Stimulated activated CD8-positive, alpha-beta memory T cell treated with anti-CD3 and anti-CD28 coated beads, Interleukin-4, amount 100 ng/mL, for 24 hours (primary cell): ENCODE measurements around the gene TENT4A.

Experiments
- DNase-seq: peaks from one replicate; pipeline ENCODE4 v3.0.0-alpha.2; 2020; ENCODE audit warnings: low read depth

Gene TENT4A

GRCh38 chr5:6733411-6734242, 20.4 kb downstream of the TENT4A start:
- DNase-seq = no peak

DNA sequence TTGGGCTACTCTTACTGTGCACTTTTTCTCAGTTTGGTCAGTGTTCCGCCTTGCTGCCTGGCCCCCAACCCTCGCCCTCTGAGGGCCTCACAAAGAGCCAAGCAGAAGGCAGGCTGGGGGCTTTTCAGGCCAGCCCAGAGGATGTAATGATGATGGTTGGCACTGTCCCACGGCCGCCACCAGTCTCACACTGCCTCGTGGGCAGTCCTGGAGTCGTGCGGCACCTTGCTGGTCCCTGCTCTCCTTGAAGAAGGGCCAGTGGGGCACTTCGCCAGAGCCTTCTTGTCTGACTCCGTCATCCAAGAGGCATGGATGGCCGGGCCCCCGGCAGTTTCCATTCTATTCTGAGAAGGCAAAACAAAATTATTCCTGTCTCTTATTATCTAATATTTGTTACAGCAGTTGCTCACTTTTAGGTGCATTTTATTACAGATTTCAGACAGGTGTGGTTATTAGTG, 21.0 kb downstream of the TENT4A start:
- DNase-seq = no peak

DNA sequence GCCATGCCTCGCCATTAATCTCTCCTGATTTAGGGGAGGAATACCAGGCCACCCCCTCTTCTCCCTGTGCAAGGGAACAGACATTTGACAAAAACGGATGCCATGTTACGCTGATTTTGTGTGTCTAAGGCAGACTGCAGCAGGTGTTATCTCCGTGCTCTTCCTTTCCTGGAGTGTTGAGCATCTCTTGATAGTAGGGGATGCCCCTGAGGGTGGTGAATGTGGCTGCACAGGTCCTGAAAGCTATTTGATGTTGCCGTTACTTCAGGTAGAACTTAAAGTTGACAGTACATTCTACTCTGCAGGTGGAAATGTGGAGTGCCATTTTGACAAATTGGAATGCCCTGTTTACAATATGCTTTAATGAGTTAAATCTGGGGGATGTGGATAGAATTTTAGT, 21.5 kb downstream of the TENT4A start:
- no peak for DNase-seq

- no peak for DNase-seq
These were observed 22.9 kb downstream of the TENT4A start for GRCh38 chr5:6736106-6736505.

- no peak for DNase-seq
These were observed 23.4 kb downstream of the TENT4A start for GRCh38 chr5:6736524-6737042.

- no peak for DNase-seq
These were observed 24.1 kb downstream of the TENT4A start for GRCh38 chr5:6737043-6737941.

- no peak for DNase-seq
These were observed 26.4 kb downstream of the TENT4A start for GRCh38 chr5:6739603-6740002.

DNA sequence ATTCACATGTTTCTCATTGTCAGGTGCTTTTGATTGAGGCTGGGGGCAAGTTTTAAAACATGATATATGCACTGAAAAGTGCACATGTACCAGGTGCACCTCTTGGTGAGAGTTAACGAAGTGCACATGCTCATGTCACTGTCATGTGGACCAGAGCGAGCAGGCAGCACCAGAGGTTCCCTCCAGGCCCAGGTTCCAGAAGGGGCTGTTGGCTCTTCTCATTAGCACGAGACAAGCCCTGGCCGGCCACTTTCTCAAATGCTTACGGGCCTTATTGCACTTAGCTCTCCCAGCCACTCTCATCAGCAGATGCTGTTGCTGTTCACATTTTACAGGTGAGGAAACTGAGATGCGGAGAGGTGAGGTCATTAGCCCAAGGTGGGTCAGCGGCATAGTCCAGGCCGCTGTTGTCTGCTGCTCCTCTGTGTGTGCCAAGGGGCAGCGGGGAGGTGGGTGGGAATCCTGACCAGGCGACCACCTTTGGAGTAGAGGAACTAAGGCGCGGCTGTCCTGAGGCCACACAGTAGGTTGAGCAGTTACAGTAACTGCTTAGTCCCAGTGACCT, 27.4 kb downstream of the TENT4A start:
- DNase-seq = no peak

DNA sequence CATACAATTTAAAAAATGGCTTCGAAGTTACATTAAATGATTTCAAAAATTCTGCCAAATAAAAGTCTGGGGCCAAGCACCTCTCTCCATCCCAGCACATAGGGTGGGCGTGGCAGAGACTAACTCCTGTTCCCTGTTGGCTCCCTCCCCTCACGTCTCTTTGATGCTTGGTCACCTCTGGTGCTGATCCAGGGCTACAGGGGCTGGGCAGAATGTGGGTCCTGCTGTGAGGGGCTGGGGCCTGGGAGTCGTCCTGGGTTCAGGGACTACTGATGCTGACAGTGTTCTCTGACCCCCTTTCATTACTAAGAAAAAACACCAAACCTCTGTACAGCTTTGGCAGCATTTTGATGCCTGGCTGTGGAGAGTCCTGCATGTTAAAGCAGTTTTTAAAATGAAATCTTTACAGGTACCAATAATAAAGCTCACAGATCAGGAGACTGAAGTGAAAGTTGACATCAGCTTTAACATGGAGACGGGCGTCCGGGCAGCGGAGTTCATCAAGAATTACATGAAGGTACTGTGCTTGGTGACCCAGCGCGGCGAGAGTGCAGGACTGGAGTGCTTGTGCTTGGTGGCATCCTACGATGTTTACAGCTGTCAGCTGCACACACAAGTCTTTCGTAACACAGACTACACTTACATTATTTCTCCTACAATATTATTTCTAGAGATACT, 29.0 kb downstream of the TENT4A start:
- no peak for DNase-seq

DNA sequence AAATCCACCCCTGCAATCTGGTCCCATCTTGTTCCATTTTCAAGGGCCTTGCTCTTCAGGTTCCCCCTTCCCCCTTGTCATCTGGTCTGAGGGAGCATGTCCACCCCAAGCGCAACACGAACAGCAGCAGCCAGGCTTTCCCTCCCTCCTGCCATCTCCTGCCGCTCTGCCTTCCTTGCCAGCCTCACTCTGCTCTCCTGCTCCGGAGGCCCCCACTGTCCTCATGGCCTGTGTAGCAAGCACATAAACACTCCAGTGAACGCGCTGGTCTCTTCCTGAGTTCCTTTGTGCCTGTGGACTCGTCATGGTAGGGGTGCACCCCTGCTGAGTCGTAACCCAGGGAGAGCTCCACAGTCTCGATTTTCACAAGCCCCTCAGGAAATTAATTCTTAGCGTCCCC, 29.9 kb downstream of the TENT4A start:
- DNase-seq = no peak

- no peak for DNase-seq
These were observed 31.8 kb downstream of the TENT4A start for GRCh38 chr5:6744841-6745705.

DNA sequence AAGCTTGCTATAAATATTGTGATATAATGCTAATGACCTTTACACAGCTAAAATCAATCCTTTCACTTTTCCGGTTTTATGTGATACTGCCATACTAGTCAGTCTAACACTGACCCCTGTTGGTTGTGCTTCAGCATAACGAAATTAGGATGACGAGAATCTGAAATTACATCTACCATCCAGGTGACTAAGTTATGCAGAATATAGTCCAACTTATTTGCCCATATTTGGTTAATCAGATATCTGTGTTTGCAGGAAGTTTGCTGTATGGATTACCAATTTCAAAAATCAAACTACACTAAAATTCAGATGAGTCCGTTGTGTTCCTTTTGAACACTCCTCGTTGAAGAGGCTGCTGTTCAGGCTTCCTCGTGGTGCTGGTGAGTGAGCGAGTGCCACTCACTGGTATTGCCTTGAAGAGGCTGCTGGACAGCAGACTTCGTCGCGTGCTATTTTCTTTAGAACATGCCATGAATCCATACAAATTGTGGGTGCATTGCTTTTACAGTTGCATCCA, 32.5 kb downstream of the TENT4A start:
- no peak for DNase-seq

DNA sequence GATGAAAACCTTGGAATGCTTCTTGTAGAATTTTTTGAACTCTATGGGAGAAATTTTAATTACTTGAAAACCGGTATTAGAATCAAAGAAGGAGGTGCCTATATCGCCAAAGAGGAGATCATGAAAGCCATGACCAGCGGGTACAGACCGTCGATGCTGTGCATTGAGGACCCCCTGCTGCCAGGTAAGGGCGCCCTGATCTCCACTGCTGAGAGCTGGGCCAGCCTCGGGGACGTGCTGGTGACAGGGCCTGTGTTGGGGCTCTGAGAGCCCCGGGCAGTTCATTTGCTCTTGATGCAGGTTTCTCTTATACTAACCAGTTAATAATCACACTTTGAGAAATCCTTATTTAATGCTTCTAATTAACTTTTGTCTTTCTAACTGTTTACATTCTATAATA, 33.0 kb downstream of the TENT4A start:
- DNase-seq = no peak

DNA sequence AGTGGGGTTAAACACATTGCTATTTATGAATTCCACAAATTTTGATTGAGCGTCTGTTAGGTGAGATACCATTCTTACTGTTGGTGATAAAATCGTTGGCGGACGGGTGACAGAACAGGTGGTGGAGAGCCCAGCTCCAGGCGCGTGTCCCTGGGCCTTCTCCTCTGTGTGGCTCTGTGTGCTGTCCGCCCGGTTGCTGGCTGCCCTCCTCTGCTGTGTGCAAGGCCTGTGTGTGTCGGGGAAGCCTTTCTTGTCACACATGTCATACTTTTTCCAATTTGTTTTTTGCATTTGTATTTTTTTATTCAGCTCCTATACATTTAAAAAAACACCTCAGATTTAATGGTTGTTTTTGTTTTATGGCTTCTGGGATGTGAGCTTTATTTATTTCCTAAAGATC, 33.9 kb downstream of the TENT4A start:
- no peak for DNase-seq

DNA sequence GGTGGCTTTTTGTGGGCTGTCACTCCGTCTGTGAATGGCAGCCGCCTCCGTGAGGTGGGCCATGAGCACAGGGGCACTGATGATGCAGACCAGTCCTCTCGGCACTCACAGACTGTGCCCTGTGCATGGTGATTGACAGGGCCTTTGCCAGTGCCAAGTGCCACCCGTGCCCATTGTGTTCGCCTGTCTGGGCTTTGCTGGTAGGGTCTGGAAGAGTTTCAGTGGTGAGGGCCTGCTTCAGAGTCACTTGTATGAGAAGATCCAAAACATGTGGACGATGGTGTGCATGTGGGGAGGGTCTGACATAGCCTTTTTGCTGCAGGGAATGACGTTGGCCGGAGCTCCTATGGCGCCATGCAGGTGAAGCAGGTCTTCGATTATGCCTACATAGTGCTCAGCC, 34.9 kb downstream of the TENT4A start:
- no peak for DNase-seq

DNA sequence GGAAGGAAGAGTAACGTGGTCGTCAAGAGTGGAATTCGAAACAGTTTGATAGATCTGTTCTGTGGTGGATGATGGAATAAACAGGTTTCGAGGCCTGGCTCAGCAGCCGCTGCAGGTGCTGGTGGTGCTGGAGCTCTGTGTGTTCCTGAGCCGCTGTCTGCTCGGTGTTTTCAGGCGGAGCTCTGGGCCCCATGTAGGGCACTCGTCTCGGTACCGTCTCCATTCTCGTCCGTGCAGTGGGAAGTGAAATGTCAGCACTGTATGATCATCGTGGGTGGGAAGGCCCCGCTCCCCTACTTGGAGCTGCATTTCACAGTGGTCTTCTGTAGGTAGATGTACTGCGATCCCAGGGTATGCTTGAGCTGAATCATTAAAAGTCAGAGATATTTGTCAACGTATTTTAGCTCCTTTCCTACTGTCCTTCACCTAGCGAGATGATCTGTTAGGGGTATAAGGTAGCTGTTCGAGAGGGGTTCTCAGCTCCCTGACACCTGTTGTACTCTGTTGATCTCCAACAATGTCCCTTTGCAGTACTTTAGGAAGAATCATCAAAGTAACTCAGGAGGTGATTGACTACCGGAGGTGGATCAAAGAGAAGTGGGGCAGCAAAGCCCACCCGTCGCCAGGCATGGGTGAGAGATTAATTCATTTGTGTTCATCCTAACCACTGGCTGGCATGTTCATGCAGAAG, 35.9 kb downstream of the TENT4A start:
- DNase-seq = no peak

DNA sequence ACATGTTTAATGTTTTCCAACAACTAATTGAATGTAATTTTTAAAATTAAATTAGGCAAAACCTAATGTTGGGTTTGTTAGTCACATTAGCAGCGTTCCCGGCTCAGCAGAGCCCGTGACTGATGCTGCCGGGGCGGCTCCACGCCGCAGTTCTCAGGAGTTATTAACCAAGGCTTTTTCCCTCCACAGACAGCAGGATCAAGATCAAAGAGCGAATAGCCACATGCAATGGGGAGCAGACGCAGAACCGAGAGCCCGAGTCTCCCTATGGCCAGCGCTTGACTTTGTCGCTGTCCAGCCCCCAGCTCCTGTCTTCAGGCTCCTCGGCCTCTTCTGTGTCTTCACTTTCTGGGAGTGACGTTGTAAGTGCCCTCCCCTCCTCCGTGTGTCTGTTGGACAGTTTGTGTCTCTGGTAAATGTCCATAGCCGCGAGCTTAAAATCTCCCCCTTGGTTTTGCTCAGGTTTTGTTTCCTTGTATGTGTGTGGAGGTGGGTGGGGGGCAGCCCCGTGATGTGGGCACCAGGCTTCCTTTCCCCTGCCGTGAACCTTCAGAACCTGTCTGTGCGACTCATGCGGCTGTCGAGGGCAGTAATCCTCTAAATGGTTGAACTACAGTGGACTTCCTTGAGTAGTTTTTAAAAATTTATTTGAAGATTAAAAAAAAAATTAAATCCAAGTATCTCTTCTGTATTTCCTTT, 37.1 kb downstream of the TENT4A start:
- no peak for DNase-seq

DNA sequence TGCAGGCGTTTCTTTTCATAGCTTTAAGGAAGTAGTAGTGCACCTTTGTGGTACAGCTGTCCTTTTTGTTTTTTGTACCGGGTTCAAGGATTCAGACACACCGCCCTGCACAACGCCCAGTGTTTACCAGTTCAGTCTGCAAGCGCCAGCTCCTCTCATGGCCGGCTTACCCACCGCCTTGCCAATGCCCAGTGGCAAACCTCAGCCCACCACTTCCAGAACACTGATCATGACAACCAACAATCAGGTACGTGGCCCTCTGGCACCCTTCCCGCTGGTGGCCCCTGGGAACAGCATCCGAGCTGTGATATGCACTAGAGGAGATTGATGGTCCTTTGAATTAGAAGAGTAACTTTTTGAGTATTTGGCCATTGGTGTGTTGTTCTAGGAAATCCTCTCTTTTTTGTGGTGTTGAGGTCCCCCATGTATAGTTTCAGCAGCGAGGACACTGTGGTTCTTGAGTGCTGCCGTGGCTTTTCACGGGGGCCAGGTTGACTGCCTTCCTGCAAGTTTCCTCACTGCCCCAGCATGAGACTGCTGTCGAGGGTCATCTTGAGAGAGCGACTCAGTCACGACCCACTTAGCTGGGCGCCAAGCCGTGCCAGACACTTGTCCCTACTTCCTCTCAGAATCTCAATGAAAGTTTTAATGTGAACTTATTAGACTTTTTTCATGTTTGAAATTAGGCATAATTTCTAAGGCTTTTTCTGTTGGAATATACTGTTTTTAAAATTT, 37.9 kb downstream of the TENT4A start:
- DNase-seq = no peak

DNA sequence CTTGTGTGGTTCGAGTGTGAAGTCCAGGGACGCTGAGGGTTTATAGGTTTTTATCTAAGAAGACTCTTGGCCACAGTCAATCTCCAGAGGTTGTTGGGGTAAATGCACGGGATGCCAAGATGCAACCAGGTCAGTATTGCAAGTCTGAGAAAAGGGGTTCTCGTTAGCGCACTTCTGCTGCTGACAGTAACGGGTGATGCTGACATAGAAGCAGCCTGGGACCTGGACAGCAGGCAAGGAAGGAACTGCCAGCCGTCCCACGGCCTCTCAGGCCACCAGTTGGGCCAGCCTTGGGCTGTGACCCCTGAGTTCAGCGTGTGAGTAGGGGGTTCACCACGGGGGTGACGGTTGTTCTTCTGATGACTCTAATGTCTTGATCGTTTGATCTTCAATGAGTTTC, 39.0 kb downstream of the TENT4A start:
- DNase-seq = no peak
